ENCODE measurements around the gene MILR1.

The MILR1 gene

DNA sequence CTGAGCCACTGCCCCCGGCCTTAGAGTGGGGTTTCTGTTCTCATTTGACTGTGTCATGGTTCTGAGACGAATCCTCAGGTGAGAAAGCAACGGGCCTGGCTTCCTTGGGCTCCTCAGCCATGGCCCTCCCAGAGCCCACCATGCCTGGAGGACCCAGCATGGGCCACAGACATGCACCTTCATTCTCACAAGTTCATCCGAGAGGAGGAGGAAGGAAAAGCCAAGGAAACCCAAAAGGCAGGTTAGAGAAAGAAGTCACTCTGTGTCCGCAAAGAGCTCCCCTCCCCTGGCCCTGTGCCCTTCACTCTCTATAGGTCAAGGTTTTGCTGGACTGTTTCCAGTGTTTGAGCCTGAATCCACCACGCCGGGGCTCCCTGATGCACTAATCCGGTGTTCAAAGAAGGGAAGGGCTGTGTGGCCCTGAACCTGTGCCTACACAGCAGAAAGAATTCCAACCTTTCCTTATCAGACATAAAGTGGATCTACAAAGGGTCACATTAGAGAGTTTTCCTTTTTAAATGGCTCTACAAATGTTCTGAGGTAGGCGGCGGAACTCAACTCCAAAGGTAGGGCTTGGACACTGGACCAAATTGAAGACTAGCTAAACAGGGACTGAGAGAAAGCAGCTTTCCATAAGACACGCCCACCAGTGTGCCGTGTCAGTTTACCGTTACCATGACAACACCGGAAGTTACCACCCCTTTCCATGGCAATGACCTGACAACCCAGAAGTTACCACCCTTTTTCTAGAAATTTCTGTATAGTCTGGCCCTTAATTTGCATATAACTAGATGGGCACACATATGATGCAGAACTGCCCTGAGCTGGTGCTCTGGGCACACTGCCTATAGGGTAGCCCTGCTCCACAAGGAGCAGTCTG, 42.4 kb upstream of the MILR1 start:
- TF ChIP-seq Cebpa-rat (IDR thresholded peaks at IDR 0.05): no peak
- H3K4me2 ChIP-seq: peak overlapping the region in 8 of 11 experiments; percentile 78 to 93 (median 88); a peak in 16 of 22 replicates

GRCh38 chr17:64410750-64411490, 38.0 kb upstream of the MILR1 start:
- Histone ChIP-seq H3K4me3 (peak overlapping the region in 1 of 10 experiments; percentile 25; a peak in 1 of 20 replicates), H3K27me3 (no peaks in the 10 kb centered on the region), H4K20me1 (peaks cover 0 to 9% (median 0%) of the 10 kb centered on the region in 11 experiments; a peak in 1 of 22 replicates), H3K9ac (peak overlapping the region in 10 of 11 experiments; percentile 13 to 58 (median 49); a peak in 14 of 22 replicates), H3K36me3 (peaks cover 0 to 6% (median 0%) of the 10 kb centered on the region in 11 experiments; a peak in 1 of 22 replicates), H3K4me2 (peak overlapping the region; percentile 33 to 92 (median 78)), H3K9me3 (replicated peaks in 1 of 11) (no peaks in the 10 kb centered on the region), H3K4me1 (peaks cover 36 to 90% (median 75%) of the 10 kb centered on the region in 10 experiments), H3K27ac (peak overlapping the region; percentile 5 to 79 (median 68); a peak in 19 of 22 replicates)
- no peak for TF ChIP-seq Cebpa-rat (IDR thresholded peaks at IDR 0.05)

More for the DNA sequence above, 42.4 kb upstream of the MILR1 start:
- Histone ChIP-seq H3K9me3 (replicated peaks in 1 of 11) (peaks cover 0 to 11% (median 0%) of the 10 kb centered on the region in 11 experiments; a peak in 4 of 22 replicates), H3K4me3 (no peak overlapping the region), H3K36me3 (peaks cover 0 to 19% (median 0%) of the 10 kb centered on the region in 11 experiments; a peak in 2 of 22 replicates), H3K27ac (peak overlapping the region in 10 of 11 experiments; percentile 39 to 89 (median 81); a peak in 19 of 22 replicates), H3K27me3 (no peaks in the 10 kb centered on the region), H3K4me1 (peaks cover 53 to 98% (median 94%) of the 10 kb centered on the region in 10 experiments), H3K9ac (peak overlapping the region in 4 of 11 experiments; percentile 2 to 69 (median 64); a peak in 6 of 22 replicates), H4K20me1 (peaks cover 0 to 9% (median 0%) of the 10 kb centered on the region in 11 experiments; a peak in 1 of 22 replicates)

- Histone ChIP-seq H3K36me3 (no peaks in the 10 kb centered on the region; a peak in 1 of 22 replicates), H3K9me3 (replicated peaks in 1 of 11) (no peaks in the 10 kb centered on the region), H3K9ac (peak overlapping the region; percentile 62 to 79 (median 68); a peak in 21 of 22 replicates), H3K4me2 (peak overlapping the region; percentile 83 to 97 (median 90)), H4K20me1 (peaks cover 0 to 9% (median 0%) of the 10 kb centered on the region in 11 experiments; a peak in 1 of 22 replicates), H3K4me1 (peaks cover 36 to 88% (median 62%) of the 10 kb centered on the region in 10 experiments), H3K27me3 (no peaks in the 10 kb centered on the region), H3K27ac (peak overlapping the region; percentile 68 to 85 (median 77); a peak in 21 of 22 replicates), H3K4me3 (peak overlapping the region in 8 of 10 experiments; percentile 8 to 60 (median 47); a peak in 13 of 20 replicates)
- TF ChIP-seq Cebpa-rat (IDR thresholded peaks at IDR 0.05): peak in 4 of 11 experiments; percentile 20 to 53 (median 34); a peak in 3 of 22 replicates
Measured at GRCh38 chr17:64411999-64412771, 36.7 kb upstream of the MILR1 start.

- peak overlapping the region in 5 of 10 experiments; percentile 42 to 60 (median 53); a peak in 8 of 20 replicates for H3K4me3 ChIP-seq
- peak overlapping the region; percentile 83 to 97 (median 90); a peak in 21 of 22 replicates for H3K4me2 ChIP-seq
- peak overlapping the region in 8 of 11 experiments; percentile 37 to 79 (median 67); a peak in 12 of 22 replicates for H3K9ac ChIP-seq
- no peaks in the 10 kb centered on the region for H3K9me3 ChIP-seq (replicated peaks in 1 of 11)
- no peak for TF ChIP-seq Cebpa-rat (IDR thresholded peaks at IDR 0.05)
- H3K4me1 ChIP-seq: peaks cover 36 to 88% (median 56%) of the 10 kb centered on the region in 10 experiments
- no peaks in the 10 kb centered on the region for H3K27me3 ChIP-seq
- H3K27ac ChIP-seq: peak overlapping the region; percentile 68 to 85 (median 77); a peak in 21 of 22 replicates
- peaks cover 0 to 9% (median 0%) of the 10 kb centered on the region in 11 experiments; a peak in 1 of 22 replicates for H4K20me1 ChIP-seq
- no peaks in the 10 kb centered on the region; a peak in 1 of 22 replicates for H3K36me3 ChIP-seq
Measured at GRCh38 chr17:64412944-64413381, 36.0 kb upstream of the MILR1 start.

- peak overlapping the region in 10 of 11 experiments; percentile 68 to 85 (median 78); a peak in 19 of 22 replicates for H3K27ac ChIP-seq
- no peaks in the 10 kb centered on the region; a peak in 1 of 22 replicates for H3K36me3 ChIP-seq
- peak overlapping the region; percentile 30 to 97 (median 86); a peak in 20 of 22 replicates for H3K4me2 ChIP-seq
- H3K9me3 ChIP-seq (replicated peaks in 1 of 11): no peaks in the 10 kb centered on the region
- TF ChIP-seq Cebpa-rat (IDR thresholded peaks at IDR 0.05): no peak
- no peaks in the 10 kb centered on the region for H3K27me3 ChIP-seq
- H3K4me3 ChIP-seq: peak overlapping the region in 5 of 10 experiments; percentile 42 to 60 (median 53); a peak in 10 of 20 replicates
- H3K9ac ChIP-seq: peak overlapping the region in 7 of 11 experiments; percentile 37 to 79 (median 67); a peak in 10 of 22 replicates
- peaks cover 0 to 9% (median 0%) of the 10 kb centered on the region in 11 experiments; a peak in 1 of 22 replicates for H4K20me1 ChIP-seq
- peaks cover 36 to 89% (median 55%) of the 10 kb centered on the region in 10 experiments for H3K4me1 ChIP-seq
Measured at GRCh38 chr17:64413513-64413912, 35.4 kb upstream of the MILR1 start.

- Histone ChIP-seq H4K20me1 (no peaks in the 10 kb centered on the region), H3K4me2 (peak overlapping the region in 5 of 11 experiments; percentile 4 to 47 (median 40); a peak in 7 of 22 replicates), H3K9ac (peak overlapping the region in 2 of 11 experiments; percentile 17 to 28; a peak in 4 of 22 replicates), H3K36me3 (no peaks in the 10 kb centered on the region), H3K27ac (peak overlapping the region in 5 of 11 experiments; percentile 20 to 46 (median 26); a peak in 6 of 22 replicates), H3K4me3 (no peak overlapping the region), H3K27me3 (no peaks in the 10 kb centered on the region), H3K4me1 (peaks cover 2 to 68% (median 21%) of the 10 kb centered on the region in 10 experiments; a peak in 18 of 20 replicates), H3K9me3 (replicated peaks in 1 of 11) (no peaks in the 10 kb centered on the region)
- no peak for TF ChIP-seq Cebpa-rat (IDR thresholded peaks at IDR 0.05)
Measured at GRCh38 chr17:64418506-64419339, 30.2 kb upstream of the MILR1 start.

Measured in BLaER1 treated with 17β-estradiol and CSF1 and Interleukin-3, amounts not matched to agents 10 nM and 100 nM (cell line).